Activated CD4-positive, alpha-beta T cell treated with anti-CD3 and anti-CD28 coated beads for 36 hours (primary cell): Measurements from ENCODE around the gene PWWP2B. TPM values are rescaled to one million over a fixed set of nuclear protein-coding genes. Genes with fewer than 3 reads are reported as not detected.
"Not testable (repeated sequence)": the region's sequence is repeated elsewhere in the genome, so short reads cannot be mapped to it uniquely, and the experiment has no call there.

Source experiments
- ATAC-seq: fragments of 200-7000 bp; cut with Tn5 transposase; one replicate; pipeline ENCODE4 v1.10.0; 2021; ENCODE audit warnings: mild to moderate bottlenecking, moderate library complexity
- CTCF ChIA-PET: fragments of 350-600 bp; sonication (Branson Sonifier 250); formaldehyde crosslinking; loops from one replicate; lab custom pipeline; 2021; ENCODE audit warnings: antibody characterized with exemption; lab: Charles Lee
- POLR2A ChIA-PET: fragments of 350-600 bp; sonication (Branson Sonifier 250); formaldehyde crosslinking; loops from one replicate; lab custom pipeline; 2021; ENCODE audit warnings: antibody characterized with exemption, inconsistent platforms; lab: Charles Lee
- DNase-seq: peaks from one replicate; pipeline ENCODE4 v3.0.0-alpha.2; 2020
- H3K27ac Mint-ChIP-seq: one replicate; pipeline ENCODE4 v1.8.0; 2021; ENCODE audit warnings: mixed read lengths
- H3K27me3 Mint-ChIP-seq: one replicate; pipeline ENCODE4 v1.8.0; 2021; ENCODE audit warnings: mixed read lengths
- H3K36me3 Mint-ChIP-seq: one replicate; pipeline ENCODE4 v1.8.0; 2021; ENCODE audit warnings: low read depth, mixed read lengths
- H3K4me1 Mint-ChIP-seq: one replicate; pipeline ENCODE4 v1.8.0; 2021; ENCODE audit warnings: mixed read lengths
- H3K4me3 Mint-ChIP-seq: one replicate; pipeline ENCODE4 v1.8.0; 2021; ENCODE audit warnings: mild to moderate bottlenecking, moderate library complexity, mixed read lengths
- H3K9me3 Mint-ChIP-seq: one replicate; pipeline ENCODE4 v1.8.0; 2021; ENCODE audit warnings: low read depth, mixed read lengths
- intact Hi-C, 2 experiments: fragments of 100-400 bp; cut with DNase I in 1 of 2; cut with micrococcal nuclease in 1 of 2; formaldehyde crosslinking; loops; one replicate each; pipeline versions ENCODE4 v1.14.2 to v1.15.1; 2022 to 2024; cut with DNase I, micrococcal nuclease
- total RNA-seq, 2 experiments: library from RNA; stranded (reverse); gene quantifications; one replicate each; pipeline ENCODE4 v1.2.3, GENCODE V29; 2021

Gene PWWP2B
- total RNA-seq, 2 experiments from 2014 or later = 2.4 to 2.9 TPM

GRCh38 chr10:132373241-132373955 lies 23.6 kb upstream of the PWWP2B start:
- no peak overlapping the region for H3K4me3 Mint-ChIP-seq
- peaks cover 2% of the 10 kb centered on the region for H3K27me3 Mint-ChIP-seq
- H3K27ac Mint-ChIP-seq = no peak overlapping the region
- ChIA-PET CTCF (interaction anchor here (0.6 to 1.3 kb wide), 3 partner anchors 12 to 47 kb away, joined by 3 to 4 read pairs (median 4); no protein-coding TSS in a partner anchor), POLR2A (no interaction called here)
- ATAC-seq (no peak), DNase-seq (no peak)
- H3K4me1 Mint-ChIP-seq = peaks cover 3% of the 10 kb centered on the region
- no peaks in the 10 kb centered on the region for H3K36me3 Mint-ChIP-seq
- H3K9me3 Mint-ChIP-seq = no peaks in the 10 kb centered on the region
- intact Hi-C loops = loop anchor here in 1 of 2 experiments (5.0 kb wide), 1 partner anchor 151 kb away; no protein-coding TSS in a partner anchor

- intact Hi-C loops = loop anchor here in 1 of 2 experiments (5.0 kb wide), 1 partner anchor 152 kb away; no protein-coding TSS in a partner anchor
- Mint-ChIP-seq H3K4me3 (no peak overlapping the region), H3K9me3 (no peaks in the 10 kb centered on the region), H3K27ac (no peak overlapping the region), H3K27me3 (peaks cover 2% of the 10 kb centered on the region), H3K4me1 (peaks cover 3% of the 10 kb centered on the region), H3K36me3 (no peaks in the 10 kb centered on the region)
- ATAC-seq (no peak), DNase-seq (no peak)
- ChIA-PET POLR2A (no interaction called here), CTCF (no interaction called here)
Measured at GRCh38 chr10:132374176-132374575, 22.8 kb upstream of the PWWP2B start.

GRCh38 chr10:132374612-132375011 lies 22.4 kb upstream of the PWWP2B start:
- no peak overlapping the region for H3K27ac Mint-ChIP-seq
- peaks cover 2% of the 10 kb centered on the region for H3K27me3 Mint-ChIP-seq
- peaks cover 3% of the 10 kb centered on the region for H3K4me1 Mint-ChIP-seq
- H3K36me3 Mint-ChIP-seq = no peaks in the 10 kb centered on the region
- H3K4me3 Mint-ChIP-seq = no peak overlapping the region
- ChIA-PET CTCF (no interaction called here), POLR2A (no interaction called here)
- no peak for ATAC-seq
- no peak for DNase-seq
- intact Hi-C loops = loop anchor here in 1 of 2 experiments (5.0 kb wide), 1 partner anchor 152 kb away; no protein-coding TSS in a partner anchor
- H3K9me3 Mint-ChIP-seq = no peaks in the 10 kb centered on the region

GRCh38 chr10:132375116-132375794 lies 21.7 kb upstream of the PWWP2B start:
- intact Hi-C loops = no loop called here
- Mint-ChIP-seq H3K4me1 (peaks cover 3% of the 10 kb centered on the region), H3K36me3 (no peaks in the 10 kb centered on the region), H3K9me3 (no peaks in the 10 kb centered on the region), H3K27ac (no peak overlapping the region), H3K27me3 (peaks cover 2% of the 10 kb centered on the region), H3K4me3 (no peak overlapping the region)
- ATAC-seq = no peak
- CTCF ChIA-PET = no interaction called here
- DNase-seq = no peak
- POLR2A ChIA-PET = no interaction called here

- CTCF ChIA-PET = interaction anchor here (1.2 to 1.3 kb wide), 2 partner anchors 13 to 22 kb away, joined by 3 read pairs; no protein-coding TSS in a partner anchor
- intact Hi-C loops = no loop called here
- no peaks in the 10 kb centered on the region for H3K36me3 Mint-ChIP-seq
Measured at GRCh38 chr10:132375795-132376297, 21.2 kb upstream of the PWWP2B start.

GRCh38 chr10:132376394-132376851 lies 20.6 kb upstream of the PWWP2B start:
- no peak for ATAC-seq
- DNase-seq = no peak
- POLR2A ChIA-PET = no interaction called here
- H3K27ac Mint-ChIP-seq = no peak overlapping the region
- CTCF ChIA-PET = interaction anchor here (1.2 to 1.3 kb wide), 2 partner anchors 13 to 23 kb away, joined by 3 read pairs; no protein-coding TSS in a partner anchor
- intact Hi-C loops = no loop called here
- H3K4me3 Mint-ChIP-seq = no peak overlapping the region
- H3K4me1 Mint-ChIP-seq = peaks cover 3% of the 10 kb centered on the region
- H3K36me3 Mint-ChIP-seq = no peaks in the 10 kb centered on the region
- H3K9me3 Mint-ChIP-seq = no peaks in the 10 kb centered on the region
- peaks cover 2% of the 10 kb centered on the region for H3K27me3 Mint-ChIP-seq

More at GRCh38 chr10:132375795-132376297, 21.2 kb upstream of the PWWP2B start:
- H3K27ac Mint-ChIP-seq = no peak overlapping the region
- H3K4me1 Mint-ChIP-seq = peaks cover 3% of the 10 kb centered on the region
- peaks cover 2% of the 10 kb centered on the region for H3K27me3 Mint-ChIP-seq
- ATAC-seq = no peak
- POLR2A ChIA-PET = no interaction called here
- no peaks in the 10 kb centered on the region for H3K9me3 Mint-ChIP-seq
- no peak for DNase-seq
- no peak overlapping the region for H3K4me3 Mint-ChIP-seq

GRCh38 chr10:132377326-132377725 lies 19.7 kb upstream of the PWWP2B start:
- H3K4me3 Mint-ChIP-seq = no peak overlapping the region
- ChIA-PET CTCF (no interaction called here), POLR2A (no interaction called here)
- H3K9me3 Mint-ChIP-seq = no peaks in the 10 kb centered on the region
- DNase-seq (no peak), ATAC-seq (no peak)
- intact Hi-C loops = no loop called here
- no peaks in the 10 kb centered on the region for H3K4me1 Mint-ChIP-seq
- no peaks in the 10 kb centered on the region for H3K36me3 Mint-ChIP-seq
- no peak overlapping the region for H3K27ac Mint-ChIP-seq
- no peaks in the 10 kb centered on the region for H3K27me3 Mint-ChIP-seq

GRCh38 chr10:132379026-132379425 lies 18.0 kb upstream of the PWWP2B start:
- H3K27me3 Mint-ChIP-seq, POLR2A ChIA-PET, DNase-seq, H3K4me1 Mint-ChIP-seq, H3K36me3 Mint-ChIP-seq, intact Hi-C loops, ATAC-seq, H3K9me3 Mint-ChIP-seq, H3K27ac Mint-ChIP-seq, H3K4me3 Mint-ChIP-seq, CTCF ChIA-PET: not testable (repeated sequence)

- H3K4me1 Mint-ChIP-seq, H3K4me3 Mint-ChIP-seq, H3K27me3 Mint-ChIP-seq, H3K36me3 Mint-ChIP-seq, H3K9me3 Mint-ChIP-seq, DNase-seq, H3K27ac Mint-ChIP-seq, intact Hi-C loops, ATAC-seq: not testable (repeated sequence)
- ChIA-PET CTCF (interaction anchor here (0.6 kb wide), 2 partner anchors 138 to 882 kb away, joined by 3 read pairs; no protein-coding TSS in a partner anchor), POLR2A (interaction anchor here (0.6 kb wide), 1 partner anchor 76 kb away, joined by 3 read pairs; no protein-coding TSS in a partner anchor)
Measured at GRCh38 chr10:132380986-132381385, 16.0 kb upstream of the PWWP2B start.

- Mint-ChIP-seq H3K9me3 (no peaks in the 10 kb centered on the region), H3K4me1 (peaks cover 2% of the 10 kb centered on the region), H3K27me3 (no peaks in the 10 kb centered on the region), H3K27ac (no peak overlapping the region), H3K36me3 (no peaks in the 10 kb centered on the region), H3K4me3 (no peak overlapping the region)
- DNase-seq (no peak), ATAC-seq (no peak)
- CTCF ChIA-PET = no interaction called here
- intact Hi-C loops = no loop called here
- POLR2A ChIA-PET = no interaction called here
Measured at GRCh38 chr10:132381741-132382140, 15.3 kb upstream of the PWWP2B start.

GRCh38 chr10:132382231-132382922 lies 14.6 kb upstream of the PWWP2B start:
- intact Hi-C loops = no loop called here
- DNase-seq (no peak), ATAC-seq (no peak)
- Mint-ChIP-seq H3K4me3 (no peak overlapping the region), H3K27ac (no peak overlapping the region), H3K36me3 (no peaks in the 10 kb centered on the region), H3K4me1 (peaks cover 2% of the 10 kb centered on the region), H3K9me3 (no peaks in the 10 kb centered on the region), H3K27me3 (no peaks in the 10 kb centered on the region)
- CTCF ChIA-PET = interaction anchor here (0.8 to 0.9 kb wide), 2 partner anchors 22 to 56 kb away, joined by 3 read pairs; no protein-coding TSS in a partner anchor
- POLR2A ChIA-PET = interaction anchor here (0.5 kb wide), 1 partner anchor 121 kb away, joined by 3 read pairs; no protein-coding TSS in a partner anchor
